GM12875 (cell line): ENCODE measurements around the gene KIFAP3.

Experiments
- H3K4me3 ChIP-seq: one replicate; pipeline ENCODE4 v1.5.1; 2011; ENCODE audit warnings: low read depth, low read length, control low read depth
- CTCF ChIP-seq: IDR thresholded peaks from 2 replicates; pipeline ENCODE4 v1.5.1; 2011; ENCODE audit warnings: low read depth, mild to moderate bottlenecking, control low read depth, inconsistent platforms, low read length, moderate library complexity, borderline replicate concordance; ENCODE audit not compliant: insufficient read depth

Gene KIFAP3

GRCh38 chr1:169968174-169968573, 106.3 kb downstream of the KIFAP3 start:
- no peak for TF ChIP-seq CTCF
- H3K4me3 ChIP-seq = no peak overlapping the region

- no peak overlapping the region for H3K4me3 ChIP-seq
- TF ChIP-seq CTCF = no peak
These were observed 110.3 kb downstream of the KIFAP3 start for GRCh38 chr1:169964206-169964605.

GRCh38 chr1:169959686-169960085, 114.8 kb downstream of the KIFAP3 start:
- TF ChIP-seq CTCF = no peak
- no peak overlapping the region for H3K4me3 ChIP-seq

- TF ChIP-seq CTCF = no peak
- no peak overlapping the region for H3K4me3 ChIP-seq
These were observed 115.5 kb downstream of the KIFAP3 start for GRCh38 chr1:169958987-169959386.

GRCh38 chr1:169957884-169958283, 116.6 kb downstream of the KIFAP3 start:
- no peak for TF ChIP-seq CTCF
- no peak overlapping the region for H3K4me3 ChIP-seq

GRCh38 chr1:169951108-169951507, 123.4 kb downstream of the KIFAP3 start:
- H3K4me3 ChIP-seq = no peak overlapping the region
- no peak for TF ChIP-seq CTCF

GRCh38 chr1:169949139-169949538, 125.4 kb downstream of the KIFAP3 start:
- TF ChIP-seq CTCF = no peak

More at GRCh38 chr1:169949139-169949538, 125.4 kb downstream of the KIFAP3 start:
- no peak overlapping the region for H3K4me3 ChIP-seq
